IMR-90 (cell line): ENCODE results near the gene MIOX. TPM values are rescaled to one million over a fixed set of nuclear protein-coding genes. Genes with fewer than 3 reads are reported as not detected.
"Not testable (repeated sequence)": the region's sequence is repeated elsewhere in the genome, so short reads cannot be mapped to it uniquely, and the experiment has no call there.

Experiments
- ATAC-seq: fragments of 200-7000 bp; cut with Tn5 transposase; 2 replicates; pipeline ENCODE4 v1.9.1; 2020; ENCODE audit warnings: low read depth, mild to moderate bottlenecking, moderate library complexity
- BruUV-seq: library from RNA; stranded (reverse); fragments of 400-500 nt; replicated peaks from 2 replicates; lab custom pipeline; 2021; lab: Mats Ljungman, UMichigan
- CTCF ChIA-PET: fragments of 300-600 bp; formaldehyde crosslinking; extraction: SDS; loops from one replicate; lab custom pipeline; 2021; ENCODE audit warnings: antibody characterized with exemption; lab: Yijun Ruan, JAX
- POLR2A ChIA-PET: fragments of 300-600 bp; sonication (Branson Sonifier 250); formaldehyde crosslinking; loops from one replicate; lab custom pipeline; 2022; ENCODE audit warnings: antibody characterized with exemption; ENCODE audit not compliant: unreplicated experiment; lab: Charles Lee
- DNase-seq: peaks from one replicate; pipeline ENCODE4 v3.0.0; 2013
- H2AFZ ChIP-seq: replicated peaks from 2 replicates; pipeline ENCODE3; 2013; ENCODE audit warnings: low read length, mild to moderate bottlenecking; ENCODE audit not compliant: poor library complexity
- H2AK5ac ChIP-seq: 2 replicates; pipeline ENCODE4 v1.6.1; 2013; ENCODE audit warnings: low read depth, low read length, inconsistent platforms
- H2AK9ac ChIP-seq: replicated peaks from 2 replicates; pipeline ENCODE3; 2013; ENCODE audit warnings: mild to moderate bottlenecking, low read depth, low read length, moderate library complexity; ENCODE audit not compliant: poor library complexity
- H2BK120ac ChIP-seq: 2 replicates; pipeline ENCODE4 v1.6.1; 2013; ENCODE audit warnings: low read depth, low read length, inconsistent platforms
- H2BK15ac ChIP-seq: 3 replicates; pipeline ENCODE4 v1.6.1; 2013; ENCODE audit warnings: low read depth, low read length, inconsistent platforms
- H2BK20ac ChIP-seq: 2 replicates; pipeline ENCODE4 v1.6.1; 2013; ENCODE audit warnings: low read depth, mild to moderate bottlenecking, inconsistent platforms, low read length, moderate library complexity
- H2BK5ac ChIP-seq: 2 replicates; pipeline ENCODE4 v1.6.1; 2013; ENCODE audit warnings: mild to moderate bottlenecking, low read depth, low read length, inconsistent platforms; ENCODE audit not compliant: poor library complexity, severe bottlenecking
- H3K14ac ChIP-seq: replicated peaks from 2 replicates; pipeline ENCODE4 v1.6.1; 2013; ENCODE audit warnings: low read depth, low read length, inconsistent platforms
- H3K18ac ChIP-seq: 2 replicates; pipeline ENCODE4 v1.6.1; 2013; ENCODE audit warnings: low read depth, low read length, control low read depth
- H3K23ac ChIP-seq: 2 replicates; pipeline ENCODE4 v1.6.1; 2013; ENCODE audit warnings: low read depth, low read length, inconsistent platforms
- H3K27ac ChIP-seq: 2 replicates; pipeline ENCODE4 v1.5.1; 2013; ENCODE audit warnings: mild to moderate bottlenecking, control low read depth, low read length; ENCODE audit not compliant: insufficient read depth
- H3K27me3 ChIP-seq: 2 replicates; pipeline ENCODE4 v1.6.1; 2013; ENCODE audit warnings: low read length; ENCODE audit not compliant: control insufficient read depth, insufficient read depth
- H3K36me3 ChIP-seq: 2 replicates; pipeline ENCODE4 v1.6.1; 2013; ENCODE audit warnings: low read length, mixed read lengths; ENCODE audit not compliant: control insufficient read depth, insufficient read depth
- H3K4ac ChIP-seq: 2 replicates; pipeline ENCODE4 v1.6.1; 2013; ENCODE audit warnings: low read depth, low read length, inconsistent platforms
- H3K4me1 ChIP-seq: 2 replicates; pipeline ENCODE4 v1.6.1; 2013; ENCODE audit warnings: low read length, mixed read lengths; ENCODE audit not compliant: control insufficient read depth, insufficient read depth
- H3K4me2 ChIP-seq: 2 replicates; pipeline ENCODE4 v1.6.1; 2013; ENCODE audit warnings: low read depth, mild to moderate bottlenecking, control low read depth, low read length, moderate library complexity
- H3K4me3 ChIP-seq: 2 replicates; pipeline ENCODE4 v1.5.1; 2013; ENCODE audit warnings: low read depth, mild to moderate bottlenecking, control low read depth, low read length, moderate library complexity; ENCODE audit not compliant: insufficient read depth
- H3K56ac ChIP-seq: 2 replicates; pipeline ENCODE4 v1.6.1; 2013; ENCODE audit warnings: low read length, inconsistent platforms; ENCODE audit not compliant: insufficient read depth; ENCODE audit errors: extremely low read depth
- H3K79me1 ChIP-seq, 2 experiments: 2 replicates each; pipeline ENCODE4 v1.6.1; 2013; ENCODE audit warnings: low read length in 2 of 2, inconsistent platforms in 1 of 2, low read depth in 1 of 2
- H3K9ac ChIP-seq: 2 replicates; pipeline ENCODE4 v1.6.1; 2013; ENCODE audit warnings: low read depth, low read length, control low read depth
- H3K9me1 ChIP-seq: 2 replicates; pipeline ENCODE4 v1.6.1; 2013; ENCODE audit warnings: low read length, inconsistent platforms; ENCODE audit not compliant: insufficient read depth
- H3K9me3 ChIP-seq: 2 replicates; pipeline ENCODE4 v1.6.1; 2013; ENCODE audit warnings: low read length; ENCODE audit not compliant: control insufficient read depth, insufficient read depth
- H4K20me1 ChIP-seq: 2 replicates; pipeline ENCODE4 v1.6.1; 2013; ENCODE audit warnings: low read length, inconsistent platforms; ENCODE audit not compliant: insufficient read depth
- H4K5ac ChIP-seq: 2 replicates; pipeline ENCODE4 v1.6.1; 2013; ENCODE audit warnings: mild to moderate bottlenecking, low read depth, low read length, control low read depth
- H4K8ac ChIP-seq, 2 experiments: 2 replicates each; pipeline ENCODE4 v1.6.1; 2013; ENCODE audit warnings: low read depth in 2 of 2, low read length in 2 of 2, control low read depth in 1 of 2, inconsistent platforms in 1 of 2
- H4K91ac ChIP-seq: 2 replicates; pipeline ENCODE4 v1.6.1; 2013; ENCODE audit warnings: low read depth, low read length, inconsistent platforms; ENCODE audit not compliant: insufficient read depth
- WGBS, 2 experiments: methylation state at CpG; one replicate each; pipeline versions ENCODE4 v1.1.5 to v1.1.7; 2013; ENCODE audit warnings: missing lambda C conversion rate in 2 of 2; ENCODE audit not compliant: insufficient read length in 1 of 2; ENCODE audit errors: extremely low coverage in 2 of 2; 5-methylcytosine and 5-hydroxymethylcytosine counted together
- dilution Hi-C: fragments of 300-500 bp; cut with HindIII; formaldehyde crosslinking; loops from one replicate; pipeline ENCODE4 v1.14.3; 2018; ENCODE audit warnings: low sequenced_read_pairs; ENCODE audit not compliant: unreplicated experiment
- in situ Hi-C: fragments of 300-500 bp; cut with MboI; formaldehyde crosslinking; loops from 3 replicates; pipeline ENCODE4 v1.14.3; 2019; ENCODE audit warnings: low sequenced_read_pairs, inconsistent platforms, mixed read lengths
- intact Hi-C: fragments of 100-400 bp; cut with micrococcal nuclease; formaldehyde crosslinking; loops from 2 replicates; pipeline ENCODE4 v1.10.0; 2022
- polyA plus RNA-seq, 3 experiments: library from polyadenylated mRNA; depleted of rRNA; stranded (reverse); fragments of >200 nt; gene quantifications; 2 replicates each; pipeline ENCODE4 v1.2.3, GENCODE V29; 2012; ENCODE audit warnings: low replicate concordance in 1 of 3
- total RNA-seq: library from RNA; depleted of rRNA; stranded (reverse); fragments of >200 nt; gene quantifications from 2 replicates; pipeline ENCODE4 v1.2.3, GENCODE V29; 2012

MIOX gene
- total and polyA plus RNA-seq, 2 of the 4 experiments (the other 2 are of a cell fraction), result not detected

DNA sequence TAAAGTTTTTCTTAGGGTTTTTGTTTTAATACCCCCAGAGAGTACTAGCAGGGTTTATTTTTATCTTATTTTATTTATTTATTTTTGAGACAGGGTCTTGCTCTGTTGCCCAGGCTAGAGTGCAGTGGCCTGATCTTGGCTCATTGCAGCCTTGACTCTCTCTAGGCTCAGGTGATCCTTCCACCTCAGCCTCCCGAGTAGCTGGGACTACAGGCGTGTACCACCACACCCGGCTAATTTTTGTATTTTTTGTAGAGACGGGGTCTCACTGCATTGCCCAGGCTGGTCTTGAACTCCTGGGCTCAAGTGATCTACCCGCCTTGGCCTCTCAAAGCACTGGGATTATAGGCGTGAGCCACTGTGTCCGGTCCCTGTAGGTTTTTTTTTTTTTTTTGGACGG lies 33.5 kb downstream of the MIOX start:
- Histone ChIP-seq H4K20me1 (peaks cover 19% of the 10 kb centered on the region), H3K36me3 (peaks cover 48% of the 10 kb centered on the region), H3K79me1 (peaks cover 16 to 49% of the 10 kb centered on the region in 2 experiments)
- H3K4me3 ChIP-seq, ATAC-seq, H3K23ac ChIP-seq, H3K4me2 ChIP-seq, H3K27ac ChIP-seq, H3K9me1 ChIP-seq, H2BK120ac ChIP-seq, H3K18ac ChIP-seq, POLR2A ChIA-PET, CTCF ChIA-PET, H3K27me3 ChIP-seq, H2AFZ ChIP-seq, dilution Hi-C loops, H3K9ac ChIP-seq, H3K9me3 ChIP-seq, H3K4ac ChIP-seq, H3K4me1 ChIP-seq, H2BK5ac ChIP-seq, DNase-seq, H4K91ac ChIP-seq, intact Hi-C loops, H4K5ac ChIP-seq, H4K8ac ChIP-seq, H2AK5ac ChIP-seq, BruUV-seq, H2AK9ac ChIP-seq, H2BK20ac ChIP-seq, H2BK15ac ChIP-seq, H3K56ac ChIP-seq, H3K14ac ChIP-seq, in situ Hi-C loops: not testable (repeated sequence)
- 97% methylated on average over 7 of the region's 8 CpGs; no CpG with 5 or more reads in 1 of the 2 experiments for WGBS, 2 experiments
